ENCODE results near the gene HADH.
"Not testable (repeated sequence)": the region's sequence is repeated elsewhere in the genome, so short reads cannot be mapped to it uniquely, and the experiment has no call there.

Gene HADH

GRCh38 chr4:107996949-107997788 is 7.5 kb downstream of the HADH start:
- peak; percentile 96 for DNase-seq (ENCODE audit: low read depth)

DNA sequence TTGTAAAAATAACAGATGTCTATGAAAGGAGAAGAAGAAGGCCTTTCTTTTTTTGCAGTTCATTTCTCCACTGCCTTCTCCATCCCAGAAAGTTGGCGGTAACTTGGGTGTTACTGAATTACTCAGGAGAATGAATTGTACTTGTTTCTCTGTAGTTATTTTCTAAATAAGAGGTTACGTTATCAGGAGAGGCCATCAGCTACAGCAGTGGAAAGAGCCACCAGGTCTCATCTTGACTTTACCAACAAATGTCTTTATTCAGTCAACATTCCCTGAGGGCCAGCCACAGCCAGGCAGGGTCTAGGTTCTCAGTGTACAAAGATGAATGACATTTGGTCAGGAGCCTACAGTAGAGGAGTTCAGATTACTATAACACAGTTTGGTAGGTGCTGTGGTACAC is 8.1 kb downstream of the HADH start:
- no peak for DNase-seq (ENCODE audit: low read depth)

- peak; percentile 86 for DNase-seq (ENCODE audit: low read depth)
Measured at GRCh38 chr4:107999932-108000539, 10.3 kb downstream of the HADH start.

DNA sequence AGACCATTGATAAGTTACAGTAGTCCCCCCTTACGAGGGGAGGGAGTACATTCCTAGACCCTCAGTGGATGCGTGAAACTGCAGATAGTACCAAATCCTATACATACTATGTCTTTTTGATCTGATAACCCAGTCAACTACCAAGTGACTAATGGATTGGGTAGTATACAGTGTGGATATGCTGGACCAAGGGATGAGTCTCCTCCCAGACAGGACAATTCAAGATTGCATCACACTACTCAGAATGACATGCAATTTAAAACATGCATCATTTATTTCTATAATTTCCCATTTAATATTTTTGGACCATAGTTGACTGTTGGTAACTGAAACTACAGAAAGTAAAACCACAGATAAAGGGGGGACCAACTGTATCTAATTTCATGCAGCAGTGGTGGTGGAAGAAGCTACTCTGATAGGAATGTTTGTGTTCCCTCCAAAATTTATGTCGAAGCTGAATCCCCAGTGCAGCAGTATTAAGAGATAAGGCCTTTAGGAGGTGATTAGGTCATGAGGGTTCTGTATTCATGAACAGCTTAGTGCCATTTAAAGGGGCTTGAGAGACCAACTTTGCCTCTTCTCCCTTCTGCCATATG is 11.9 kb downstream of the HADH start:
- peak; percentile 22 for DNase-seq (ENCODE audit: low read depth)

- no peak for DNase-seq (ENCODE audit: low read depth)
Measured at GRCh38 chr4:108003982-108004515, 14.4 kb downstream of the HADH start.

DNA sequence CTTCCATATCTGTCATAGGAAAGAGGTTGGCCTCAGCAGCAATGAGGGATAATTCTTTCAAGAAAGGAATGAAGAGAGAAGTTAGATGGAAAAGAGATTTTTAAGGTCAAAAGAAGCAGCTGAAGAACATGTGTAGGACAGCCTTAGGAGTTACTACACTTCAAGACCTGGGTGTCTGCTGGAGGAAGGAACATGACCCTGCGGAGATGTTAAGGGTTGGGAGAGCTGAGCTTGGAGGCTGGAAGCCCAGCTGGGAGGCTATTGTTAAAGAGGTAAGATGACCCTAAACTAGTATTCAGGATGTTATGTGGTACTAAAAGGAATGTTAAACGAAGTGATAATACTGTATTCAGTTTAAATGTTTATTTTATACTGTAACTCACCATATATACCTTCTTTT is 15.0 kb downstream of the HADH start:
- no peak for DNase-seq (ENCODE audit: low read depth)

DNA sequence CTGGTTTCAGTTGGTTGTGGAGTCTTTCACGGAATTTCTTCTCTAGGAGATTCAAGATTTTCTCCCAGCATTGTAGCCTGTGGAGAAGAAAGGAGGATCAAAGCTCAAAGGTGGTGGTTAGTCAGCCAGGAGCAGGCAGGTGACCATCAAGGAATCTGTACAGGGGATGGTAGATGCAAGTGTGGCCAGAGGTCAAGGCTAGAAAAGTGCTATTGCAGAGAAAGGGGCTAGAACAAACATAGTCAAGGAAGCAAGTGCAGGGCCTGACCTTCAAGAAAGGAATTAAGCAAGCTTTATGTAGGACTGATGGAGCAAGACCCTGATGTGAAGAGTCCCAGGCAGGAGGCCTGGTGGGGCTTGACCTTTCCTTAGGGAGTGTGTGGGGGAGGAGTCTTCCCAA is 16.1 kb downstream of the HADH start:
- no peak for DNase-seq (ENCODE audit: low read depth)

DNA sequence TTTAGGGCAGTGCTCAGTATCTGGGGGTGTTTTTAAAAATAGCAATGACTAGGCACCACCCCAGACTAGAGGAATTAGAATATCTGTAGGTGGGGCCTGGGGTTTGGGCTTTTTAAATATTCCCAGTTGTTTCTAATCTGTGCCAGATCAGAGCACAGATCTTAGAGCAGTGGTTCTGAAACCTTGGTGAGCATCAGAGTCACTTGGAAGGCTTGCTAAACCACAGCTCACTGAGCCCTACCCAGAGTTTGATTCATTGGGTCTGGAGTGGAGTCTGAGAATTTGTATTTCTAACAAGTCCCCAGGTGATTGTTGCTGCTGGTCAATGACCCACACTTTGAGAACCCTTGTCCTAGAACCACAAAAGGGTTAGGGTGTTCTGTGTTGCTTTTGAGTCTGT is 16.7 kb downstream of the HADH start:
- no peak for DNase-seq (ENCODE audit: low read depth)

DNA sequence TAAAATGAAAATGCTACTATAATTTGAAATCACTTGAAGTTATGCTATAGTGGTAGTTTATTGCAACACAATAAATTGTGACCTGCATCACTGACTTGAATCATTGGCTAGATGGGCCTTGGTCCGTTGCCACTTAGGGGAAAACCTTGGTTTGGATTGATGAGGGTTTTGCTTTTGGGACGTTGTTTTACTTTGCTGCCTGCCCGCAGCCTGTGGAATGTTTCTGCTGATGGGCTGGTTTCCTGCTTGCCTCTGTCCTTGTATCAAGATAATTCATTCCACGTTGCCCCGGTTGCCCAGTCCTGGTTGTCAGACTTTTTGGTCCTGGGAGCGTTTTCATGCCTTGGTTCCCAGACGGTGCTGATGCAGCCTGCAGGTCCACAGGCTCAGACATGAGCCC is 18.3 kb downstream of the HADH start:
- no peak for DNase-seq (ENCODE audit: low read depth)

- DNase-seq (ENCODE audit: low read depth): no peak
Measured at GRCh38 chr4:108008721-108009120, 19.0 kb downstream of the HADH start.

DNA sequence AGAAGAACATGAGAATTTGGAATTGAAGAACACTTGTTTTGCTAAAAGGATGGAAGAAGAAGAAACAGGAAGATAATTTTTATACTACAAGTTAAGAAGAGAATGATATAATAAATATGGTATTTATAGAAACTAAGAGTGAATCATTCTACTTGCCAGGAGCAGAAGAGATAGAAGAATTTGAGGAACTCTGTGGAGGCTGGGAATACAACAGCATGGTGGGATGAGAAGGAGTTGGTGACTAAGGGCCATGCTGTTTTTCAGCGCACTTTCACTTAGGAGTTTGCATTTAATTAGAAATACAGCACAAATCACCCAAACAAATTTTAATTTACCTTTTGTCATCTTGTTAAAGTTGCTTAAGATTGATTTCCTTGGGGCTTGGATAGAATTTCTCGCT is 20.5 kb downstream of the HADH start:
- peak; percentile 76 for DNase-seq (ENCODE audit: low read depth)

DNA sequence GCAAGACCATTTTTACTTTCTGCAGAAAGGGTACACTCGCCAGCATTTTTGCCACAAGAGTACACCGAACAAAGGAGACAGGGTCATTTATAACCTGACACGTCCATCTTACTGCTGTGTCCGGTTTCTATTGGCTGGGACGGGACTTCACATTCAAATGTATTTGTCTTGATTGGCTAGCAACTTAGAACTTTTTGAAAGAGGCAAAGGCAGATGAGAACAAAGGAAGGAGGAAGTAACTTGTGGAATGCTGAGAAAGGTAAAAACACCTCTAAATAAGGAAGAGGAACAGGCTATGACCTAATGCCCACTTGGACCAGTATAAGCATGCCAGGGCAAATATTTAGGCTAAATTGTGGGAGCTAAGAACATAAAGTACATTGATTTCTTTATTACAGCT is 22.7 kb downstream of the HADH start:
- not testable (repeated sequence) for DNase-seq (ENCODE audit: low read depth)

DNA sequence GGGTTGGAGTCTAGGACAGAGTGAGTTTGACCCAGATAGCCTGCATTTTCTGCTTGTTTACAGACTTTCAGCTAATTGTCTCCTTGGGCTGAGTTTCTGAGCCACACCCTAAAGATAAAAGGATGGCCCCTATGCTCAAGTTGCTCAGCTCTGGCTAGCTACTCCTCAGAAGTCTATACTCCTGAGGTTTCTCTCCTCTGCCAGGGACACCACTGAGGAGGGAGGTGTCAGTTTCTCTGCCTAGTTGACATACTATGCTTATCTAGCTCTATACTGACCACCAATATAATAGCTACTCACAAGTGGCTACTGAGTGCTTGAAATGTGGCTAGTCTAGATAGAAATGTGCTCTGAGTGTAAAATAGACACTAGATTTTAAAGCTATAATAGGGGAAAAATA is 23.6 kb downstream of the HADH start:
- DNase-seq (ENCODE audit: low read depth): no peak

- DNase-seq (ENCODE audit: low read depth): no peak
Measured at GRCh38 chr4:108013955-108014354, 24.3 kb downstream of the HADH start.

DNA sequence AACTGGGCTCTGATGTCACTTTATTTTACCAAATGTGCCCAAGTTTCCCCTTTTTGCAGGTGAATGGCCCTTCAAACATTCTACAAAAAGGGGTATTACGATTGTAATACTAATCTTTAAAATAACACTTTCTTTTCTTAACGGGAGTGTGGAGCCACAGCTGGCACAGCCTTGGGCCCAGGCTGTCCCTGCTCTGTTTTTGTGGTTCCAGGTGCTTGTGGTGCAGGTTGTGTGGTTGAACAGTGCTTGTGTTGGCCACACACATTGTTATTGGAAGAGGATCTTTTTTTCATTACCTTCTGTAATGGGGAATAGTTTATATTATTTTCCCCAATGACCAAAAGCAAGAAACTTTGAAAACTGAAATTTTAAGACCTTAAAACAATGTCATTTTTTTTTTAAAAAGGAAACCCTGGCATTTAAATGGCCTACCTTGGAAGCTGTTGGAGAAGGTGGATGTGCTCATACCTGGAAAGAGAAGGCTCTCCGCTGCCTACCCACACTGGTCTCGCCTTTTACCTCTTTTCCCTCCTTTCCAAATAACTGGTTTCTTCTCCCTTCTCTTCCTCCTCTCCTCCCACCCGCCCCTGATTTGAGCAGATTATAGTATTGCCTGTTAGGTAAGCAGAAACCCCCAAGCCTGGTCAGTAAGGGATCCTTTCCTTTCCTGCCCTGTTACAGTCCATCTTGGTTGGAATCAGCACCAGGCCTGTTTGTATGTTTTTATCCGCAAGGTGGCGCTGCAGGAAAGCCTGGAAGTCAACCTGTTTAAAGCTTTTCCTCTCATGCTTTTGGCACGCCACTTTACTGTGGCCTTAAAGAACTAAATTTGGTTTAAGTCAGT is 28.6 kb downstream of the HADH start:
- DNase-seq (ENCODE audit: low read depth): peak; percentile 65

- DNase-seq (ENCODE audit: low read depth): no peak
Measured at GRCh38 chr4:108018884-108019187, 29.1 kb downstream of the HADH start.

DNA sequence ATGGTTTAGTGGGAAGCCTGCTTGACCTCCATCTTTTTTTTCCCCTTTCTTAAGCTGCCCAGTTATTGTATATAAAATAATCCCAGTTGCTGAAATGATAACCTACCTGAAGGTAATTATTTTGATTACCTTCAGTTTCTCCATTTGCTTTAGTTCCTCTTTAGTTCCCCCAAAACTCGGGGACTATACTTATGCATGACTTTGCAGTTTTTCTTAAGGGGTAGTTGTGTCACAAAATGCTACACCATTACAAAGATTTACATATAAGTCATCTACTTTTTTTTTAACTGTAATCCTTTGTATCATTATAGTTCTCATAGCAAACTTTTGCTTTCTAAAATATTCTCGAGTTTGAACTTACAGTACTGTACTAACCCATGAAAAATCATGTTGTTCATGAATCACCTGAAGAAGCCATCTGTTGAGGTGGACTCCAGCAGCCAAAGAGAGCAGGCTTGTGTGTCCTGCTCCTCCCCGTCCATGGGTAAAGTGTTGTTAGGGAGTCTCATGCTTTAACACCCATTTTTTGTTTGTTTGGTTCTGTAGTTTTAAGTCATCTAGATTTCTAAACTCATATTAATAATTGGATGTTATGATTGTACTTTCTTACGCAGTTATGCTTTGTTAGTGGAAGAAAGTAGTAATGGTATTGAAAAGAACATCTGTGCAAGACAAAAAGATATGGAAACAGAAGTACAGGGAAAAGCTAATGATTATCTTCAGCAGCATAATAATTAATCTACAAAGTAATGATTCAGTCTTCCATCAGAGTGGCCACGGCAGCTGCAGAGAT is 34.6 kb downstream of the HADH start:
- no peak for DNase-seq (ENCODE audit: low read depth)

DNA sequence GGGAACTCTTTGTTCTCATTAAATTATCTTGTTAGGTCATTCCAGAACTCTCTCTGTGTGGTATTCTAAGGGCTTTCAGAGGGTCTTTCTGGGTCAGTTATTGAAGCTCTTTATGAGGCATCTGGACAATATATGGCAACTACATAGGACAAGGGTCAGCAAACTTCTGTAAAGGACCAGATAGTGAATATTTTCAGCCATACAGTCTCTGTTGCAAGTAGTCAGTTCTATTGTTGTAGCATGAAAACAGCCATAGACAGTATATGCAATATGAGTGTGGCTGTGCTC is 35.1 kb downstream of the HADH start:
- no peak for DNase-seq (ENCODE audit: low read depth)

GRCh38 chr4:108029016-108029720 is 39.5 kb downstream of the HADH start:
- no peak for DNase-seq (ENCODE audit: low read depth)

DNA sequence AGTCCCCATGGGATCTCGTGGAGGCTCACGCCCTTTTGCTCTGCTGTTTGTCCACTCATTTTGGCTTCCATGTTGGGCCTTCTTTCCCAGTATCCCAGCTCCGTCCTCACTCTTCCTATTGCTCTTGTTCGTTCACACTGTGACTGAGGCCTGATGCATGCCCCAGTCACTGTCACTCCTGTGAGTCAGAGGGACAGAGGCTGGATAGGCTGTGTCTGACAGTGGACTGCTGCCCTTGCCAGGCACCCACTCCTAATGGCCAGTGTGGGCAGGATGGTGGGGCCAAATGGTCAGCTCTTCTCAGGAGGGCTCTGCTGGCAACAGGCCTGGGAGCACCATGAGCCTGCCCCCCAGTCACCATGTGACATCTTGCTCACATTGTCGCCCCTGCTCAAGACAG is 40.0 kb downstream of the HADH start:
- no peak for DNase-seq (ENCODE audit: low read depth)

DNA sequence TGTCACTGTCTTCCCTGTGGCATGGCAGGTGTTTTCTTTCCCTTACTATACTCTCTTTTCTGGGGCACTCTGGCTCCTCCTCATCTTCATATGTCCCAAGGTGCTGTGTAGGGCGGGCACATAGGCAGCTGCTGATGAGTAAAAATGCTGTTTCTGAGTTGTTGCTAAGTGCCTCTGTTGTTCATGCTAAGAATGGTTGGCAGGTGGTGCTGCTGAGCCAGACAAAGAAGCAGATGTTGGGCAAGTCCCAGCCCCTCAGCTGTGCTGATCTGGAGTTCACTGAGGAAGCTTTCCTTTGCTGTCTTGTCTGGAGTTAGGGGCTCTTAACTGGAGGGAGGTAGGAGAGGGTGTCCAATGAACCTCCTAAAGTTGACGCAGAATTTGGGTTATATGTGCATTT is 40.6 kb downstream of the HADH start:
- DNase-seq (ENCODE audit: low read depth): peak; percentile 77
